Astrocyte of the spinal cord (primary cell): Measurements from ENCODE around the gene SYTL2.

Experiments
- DNase-seq: peaks from one replicate; pipeline ENCODE4 v3.0.0; 2011; ENCODE audit warnings: low read depth, low spot score
- H3K4me3 ChIP-seq: 2 replicates; pipeline ENCODE4 v1.5.1; 2011; ENCODE audit warnings: low read depth, mild to moderate bottlenecking, low read length, moderate library complexity
- CTCF ChIP-seq: IDR thresholded peaks from 2 replicates; pipeline ENCODE4 v1.5.1; 2012; ENCODE audit warnings: low read depth, mild to moderate bottlenecking, low read length, inconsistent platforms
- in situ Hi-C: cut with HindIII; loops from 2 replicates; pipeline ENCODE4 v1.10.0; 2017; ENCODE audit warnings: low sequenced_read_pairs

SYTL2 gene

GRCh38 chr11:85835729-85836128 lies 24.8 kb upstream of the SYTL2 start:
- in situ Hi-C loops = no loop called here
- no peak for DNase-seq
- TF ChIP-seq CTCF = no peak
- H3K4me3 ChIP-seq = no peak overlapping the region

GRCh38 chr11:85835263-85835662 lies 24.3 kb upstream of the SYTL2 start:
- TF ChIP-seq CTCF = no peak
- in situ Hi-C loops = no loop called here

GRCh38 chr11:85831050-85831449 lies 20.1 kb upstream of the SYTL2 start:
- in situ Hi-C loops = no loop called here
- H3K4me3 ChIP-seq = no peak overlapping the region
- no peak for TF ChIP-seq CTCF
- DNase-seq = no peak

More at GRCh38 chr11:85835263-85835662, 24.3 kb upstream of the SYTL2 start:
- DNase-seq = no peak
- H3K4me3 ChIP-seq = no peak overlapping the region

GRCh38 chr11:85829172-85829571 lies 18.2 kb upstream of the SYTL2 start:
- no peak for TF ChIP-seq CTCF
- H3K4me3 ChIP-seq = no peak overlapping the region
- DNase-seq = no peak
- in situ Hi-C loops = no loop called here

GRCh38 chr11:85828640-85828978 lies 17.7 kb upstream of the SYTL2 start:
- in situ Hi-C loops = no loop called here
- no peak overlapping the region for H3K4me3 ChIP-seq
- DNase-seq = no peak
- no peak for TF ChIP-seq CTCF

GRCh38 chr11:85827748-85828639 lies 17.1 kb upstream of the SYTL2 start:
- no peak overlapping the region for H3K4me3 ChIP-seq
- in situ Hi-C loops = no loop called here
- TF ChIP-seq CTCF = no peak
- peak; percentile 95 for DNase-seq
